Stomach (tissue), 4 donors: ENCODE data around the gene ATXN7L1.

Source experiments
- EP300 ChIP-seq: sonication (generic); formaldehyde crosslinking; IDR thresholded peaks from one replicate; pipeline ENCODE4 v1.6.1; 2017; ENCODE audit warnings: antibody characterized with exemption
- POLR2A ChIP-seq, 4 donors: fragments of 450-650 bp; IDR thresholded peaks; one replicate each; pipeline ENCODE4 v1.6.1; 2016; ENCODE audit warnings: antibody characterized with exemption in 4 of 4, control low read depth in 2 of 4, mild to moderate bottlenecking in 1 of 4, moderate library complexity in 1 of 4
- TF ChIP-seq, protein P1 (sequence below), 7 experiments: fragments of 450-650 bp in 4 of 7; fragments of 200-600 bp in 3 of 7; sonication (generic) in 3 of 7; IDR thresholded peaks; one replicate each; pipeline ENCODE4 v1.5.1; 2016 to 2019; ENCODE audit warnings: antibody characterized with exemption in 7 of 7, control low read depth in 2 of 7, mild to moderate bottlenecking in 1 of 7

DNA sequence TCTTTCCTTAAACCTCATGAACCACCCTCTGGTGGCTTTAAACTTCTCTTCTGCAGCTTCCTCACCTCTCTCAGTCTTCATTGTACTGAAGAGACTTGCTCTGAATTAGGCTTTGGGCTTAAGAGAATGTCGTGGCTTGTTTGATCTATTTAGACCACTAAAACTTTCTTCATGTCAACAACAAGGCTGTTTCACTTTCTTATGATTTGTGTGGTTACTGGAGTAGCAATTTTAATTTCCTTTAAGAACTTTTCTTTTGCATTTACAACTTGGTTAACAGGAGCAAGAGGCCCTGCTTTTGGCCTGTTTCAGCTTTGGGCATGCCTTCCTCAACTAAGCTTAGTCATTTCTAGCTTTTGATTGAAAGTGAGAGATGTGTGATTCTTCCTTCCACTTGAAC is 48.5 kb upstream of the ATXN7L1 start:
- TF ChIP-seq POLR2A (IDR thresholded peaks at IDR 0.05) (no peak), EP300 (no peak)
- TF ChIP-seq, protein P1, sequence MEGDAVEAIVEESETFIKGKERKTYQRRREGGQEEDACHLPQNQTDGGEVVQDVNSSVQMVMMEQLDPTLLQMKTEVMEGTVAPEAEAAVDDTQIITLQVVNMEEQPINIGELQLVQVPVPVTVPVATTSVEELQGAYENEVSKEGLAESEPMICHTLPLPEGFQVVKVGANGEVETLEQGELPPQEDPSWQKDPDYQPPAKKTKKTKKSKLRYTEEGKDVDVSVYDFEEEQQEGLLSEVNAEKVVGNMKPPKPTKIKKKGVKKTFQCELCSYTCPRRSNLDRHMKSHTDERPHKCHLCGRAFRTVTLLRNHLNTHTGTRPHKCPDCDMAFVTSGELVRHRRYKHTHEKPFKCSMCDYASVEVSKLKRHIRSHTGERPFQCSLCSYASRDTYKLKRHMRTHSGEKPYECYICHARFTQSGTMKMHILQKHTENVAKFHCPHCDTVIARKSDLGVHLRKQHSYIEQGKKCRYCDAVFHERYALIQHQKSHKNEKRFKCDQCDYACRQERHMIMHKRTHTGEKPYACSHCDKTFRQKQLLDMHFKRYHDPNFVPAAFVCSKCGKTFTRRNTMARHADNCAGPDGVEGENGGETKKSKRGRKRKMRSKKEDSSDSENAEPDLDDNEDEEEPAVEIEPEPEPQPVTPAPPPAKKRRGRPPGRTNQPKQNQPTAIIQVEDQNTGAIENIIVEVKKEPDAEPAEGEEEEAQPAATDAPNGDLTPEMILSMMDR (IDR thresholded peaks at IDR 0.05), result no peak
